PFSK-1 (cell line): Measurements from ENCODE around the gene MAP4K4.

Source experiments
- FOXP2 ChIP-seq: optimal IDR thresholded peaks from 2 replicates; pipeline ENCODE3; 2011; ENCODE audit warnings: borderline replicate concordance, control low read depth, inconsistent platforms; ENCODE audit not compliant: insufficient read depth; ENCODE audit errors: extremely low read length, extremely low read depth
- TAF1 ChIP-seq: IDR thresholded peaks from 2 replicates; pipeline ENCODE4 v1.6.1; 2012; ENCODE audit warnings: low read length, control low read depth, borderline replicate concordance; ENCODE audit not compliant: insufficient read depth
- TF ChIP-seq, protein P1 (sequence below), 2 experiments: IDR thresholded peaks; 2 replicates each; pipeline versions ENCODE4 v1.6.1 to v1.8.0; 2011 to 2012; ENCODE audit warnings: low read depth in 2 of 2, low read length in 2 of 2, control low read depth in 1 of 2, inconsistent platforms in 1 of 2, mild to moderate bottlenecking in 1 of 2, moderate library complexity in 1 of 2; ENCODE audit not compliant: insufficient read depth in 1 of 2

DNA sequence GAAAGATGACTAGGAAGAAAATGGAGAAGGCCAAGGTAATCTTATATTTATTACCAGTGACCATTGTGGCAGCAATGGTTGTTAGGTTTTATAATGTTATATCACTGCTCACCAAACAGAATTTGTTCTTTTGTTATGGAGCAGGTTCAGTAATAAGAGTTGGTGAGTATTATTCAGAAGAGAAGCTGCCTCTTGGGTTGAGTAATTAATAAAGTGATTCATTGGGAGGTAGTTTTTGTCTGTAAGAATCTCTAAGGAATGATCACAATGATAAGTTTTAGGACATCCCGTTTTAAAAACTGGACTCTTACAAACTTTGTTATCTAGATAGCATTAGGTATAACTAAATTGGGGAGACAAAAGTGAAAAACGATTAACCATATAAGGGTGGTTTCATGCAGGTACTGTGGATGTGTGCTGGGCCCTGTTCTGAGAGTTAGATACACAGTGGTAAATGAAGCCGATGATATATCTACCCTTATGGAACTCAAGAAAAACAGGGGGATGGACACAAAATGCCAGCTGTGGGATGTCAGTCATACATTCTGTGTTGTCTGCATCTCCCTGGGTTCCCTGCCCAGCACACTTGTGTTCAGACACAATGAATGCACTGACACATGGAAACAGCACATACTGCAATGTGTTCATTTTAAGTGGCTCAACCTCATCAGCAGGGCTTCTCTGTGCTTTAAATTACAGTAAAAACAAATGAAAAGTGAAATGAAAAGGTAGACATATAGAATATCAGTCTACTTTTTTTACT lies 7.5 kb downstream of the MAP4K4 start:
- TF ChIP-seq, protein P1, sequence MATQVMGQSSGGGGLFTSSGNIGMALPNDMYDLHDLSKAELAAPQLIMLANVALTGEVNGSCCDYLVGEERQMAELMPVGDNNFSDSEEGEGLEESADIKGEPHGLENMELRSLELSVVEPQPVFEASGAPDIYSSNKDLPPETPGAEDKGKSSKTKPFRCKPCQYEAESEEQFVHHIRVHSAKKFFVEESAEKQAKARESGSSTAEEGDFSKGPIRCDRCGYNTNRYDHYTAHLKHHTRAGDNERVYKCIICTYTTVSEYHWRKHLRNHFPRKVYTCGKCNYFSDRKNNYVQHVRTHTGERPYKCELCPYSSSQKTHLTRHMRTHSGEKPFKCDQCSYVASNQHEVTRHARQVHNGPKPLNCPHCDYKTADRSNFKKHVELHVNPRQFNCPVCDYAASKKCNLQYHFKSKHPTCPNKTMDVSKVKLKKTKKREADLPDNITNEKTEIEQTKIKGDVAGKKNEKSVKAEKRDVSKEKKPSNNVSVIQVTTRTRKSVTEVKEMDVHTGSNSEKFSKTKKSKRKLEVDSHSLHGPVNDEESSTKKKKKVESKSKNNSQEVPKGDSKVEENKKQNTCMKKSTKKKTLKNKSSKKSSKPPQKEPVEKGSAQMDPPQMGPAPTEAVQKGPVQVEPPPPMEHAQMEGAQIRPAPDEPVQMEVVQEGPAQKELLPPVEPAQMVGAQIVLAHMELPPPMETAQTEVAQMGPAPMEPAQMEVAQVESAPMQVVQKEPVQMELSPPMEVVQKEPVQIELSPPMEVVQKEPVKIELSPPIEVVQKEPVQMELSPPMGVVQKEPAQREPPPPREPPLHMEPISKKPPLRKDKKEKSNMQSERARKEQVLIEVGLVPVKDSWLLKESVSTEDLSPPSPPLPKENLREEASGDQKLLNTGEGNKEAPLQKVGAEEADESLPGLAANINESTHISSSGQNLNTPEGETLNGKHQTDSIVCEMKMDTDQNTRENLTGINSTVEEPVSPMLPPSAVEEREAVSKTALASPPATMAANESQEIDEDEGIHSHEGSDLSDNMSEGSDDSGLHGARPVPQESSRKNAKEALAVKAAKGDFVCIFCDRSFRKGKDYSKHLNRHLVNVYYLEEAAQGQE (IDR thresholded peaks at IDR 0.05; ENCODE audit: insufficient read depth in 1 of 2, low read depth in 2 of 2, low read length in 2 of 2): no peak
- no peak for TF ChIP-seq TAF1
- TF ChIP-seq FOXP2: no peak
